GM12878 (cell line): ENCODE data around the gene ZER1. TPM values are rescaled to one million over a fixed set of nuclear protein-coding genes. Genes with fewer than 3 reads are reported as not detected.
A peak's percentile ranks its signal among the peaks of the same experiment; 100 is the strongest.

ENCODE experiments used
- CBX3 ChIP-seq: fragments of 200-600 bp; sonication (generic); IDR thresholded peaks from 2 replicates; pipeline ENCODE4 v1.6.1; 2016; ENCODE audit warnings: low read depth, borderline replicate concordance
- CBX5 ChIP-seq: sonication (generic); IDR thresholded peaks from 2 replicates; pipeline ENCODE4 v1.6.1; 2016; ENCODE audit warnings: low read depth, moderate library complexity, mild to moderate bottlenecking, inconsistent platforms
- CHD2 ChIP-seq: IDR thresholded peaks from 2 replicates; pipeline ENCODE4 v1.6.1; 2011; ENCODE audit warnings: low read depth, low read length, improper control_type of control experiment, borderline replicate concordance
- EED ChIP-seq: sonication (generic); IDR thresholded peaks from 2 replicates; pipeline ENCODE4 v1.6.1; 2016; ENCODE audit warnings: antibody characterized with exemption, low read depth
- ETV6 ChIP-seq, 2 experiments: fragments of 450-650 bp in 1 of 2; IDR thresholded peaks in 1 of 2; conservative IDR thresholded peaks in 1 of 2; 2 replicates each; pipeline ENCODE4 v1.6.1; 2014; ENCODE audit warnings: antibody characterized with exemption in 1 of 2, borderline replicate concordance in 1 of 2, low read depth in 1 of 2, mild to moderate bottlenecking in 1 of 2, moderate library complexity in 1 of 2
- FOXK2 ChIP-seq: fragments of 450-650 bp; IDR thresholded peaks from 2 replicates; pipeline ENCODE4 v1.6.1; 2017; ENCODE audit warnings: mild to moderate bottlenecking, moderate library complexity
- HSF1 ChIP-seq: fragments of 150-350 bp; IDR thresholded peaks from 2 replicates; pipeline ENCODE4 v1.6.1; 2014; ENCODE audit warnings: mild to moderate bottlenecking, low read depth, low read length
- IKZF1 ChIP-seq: fragments of 450-650 bp; conservative IDR thresholded peaks from 2 replicates; pipeline ENCODE4 v1.6.1; 2017; ENCODE audit warnings: antibody characterized with exemption, mild to moderate bottlenecking
- JUNB ChIP-seq: IDR thresholded peaks from 2 replicates; pipeline ENCODE4 v1.6.1; 2016; ENCODE audit warnings: antibody characterized with exemption, mild to moderate bottlenecking
- JUND ChIP-seq: IDR thresholded peaks from 2 replicates; pipeline ENCODE4 v1.6.1; 2012; ENCODE audit warnings: low read depth, mild to moderate bottlenecking, low read length, improper control_type of control experiment, moderate library complexity
- MEF2A ChIP-seq: IDR thresholded peaks from 2 replicates; pipeline ENCODE4 v1.6.1; 2011; ENCODE audit warnings: low read depth, mild to moderate bottlenecking, low read length, moderate library complexity; ENCODE audit not compliant: insufficient read depth
- NKRF ChIP-seq: fragments of 450-650 bp; conservative IDR thresholded peaks from 2 replicates; pipeline ENCODE4 v1.6.1; 2017; ENCODE audit warnings: mild to moderate bottlenecking, moderate library complexity
- NR2C1 ChIP-seq: fragments of 450-650 bp; IDR thresholded peaks from 2 replicates; pipeline ENCODE4 v1.6.1; 2017; ENCODE audit warnings: antibody characterized with exemption, mild to moderate bottlenecking, moderate library complexity
- NRF1 ChIP-seq: conservative IDR thresholded peaks from 2 replicates; pipeline ENCODE4 v1.6.1; 2011; ENCODE audit warnings: mild to moderate bottlenecking, low read depth, low read length, improper control_type of control experiment
- PML ChIP-seq: IDR thresholded peaks from 2 replicates; pipeline ENCODE4 v1.6.1; 2012; ENCODE audit warnings: low read length, inconsistent platforms
- SREBF2 ChIP-seq: IDR thresholded peaks from 2 replicates; pipeline ENCODE4 v1.6.1; 2012; ENCODE audit warnings: mild to moderate bottlenecking, low read length
- TCF12 ChIP-seq: IDR thresholded peaks from 2 replicates; pipeline ENCODE4 v1.6.1; 2011; ENCODE audit warnings: low read depth, mild to moderate bottlenecking, low read length
- ZNF207 ChIP-seq: fragments of 450-650 bp; IDR thresholded peaks from 2 replicates; pipeline ENCODE4 v1.6.1; 2014; ENCODE audit warnings: antibody characterized with exemption, mild to moderate bottlenecking, borderline replicate concordance
- ZNF217 ChIP-seq: fragments of 450-650 bp; IDR thresholded peaks from 2 replicates; pipeline ENCODE4 v1.6.1; 2017; ENCODE audit warnings: antibody characterized with exemption, mild to moderate bottlenecking
- ZNF384 ChIP-seq: IDR thresholded peaks from 2 replicates; pipeline ENCODE4 v1.6.1; 2012; ENCODE audit warnings: low read depth, mild to moderate bottlenecking, low read length, improper control_type of control experiment, borderline replicate concordance
- ZNF622 ChIP-seq: fragments of 450-650 bp; IDR thresholded peaks from 2 replicates; pipeline ENCODE4 v1.6.1; 2017; ENCODE audit warnings: mild to moderate bottlenecking, inconsistent platforms
- polyA plus RNA-seq, 11 experiments: library from polyadenylated mRNA; depleted of rRNA in 4 of 11; unstranded in 6 of 11; stranded (reverse) in 5 of 11; fragments of >200 nt; fragmentation: Nextera tagmentation in 4 of 11; fragmentation: Illumina TruSeq in 1 of 11; extraction: Ambion mirVana in 4 of 11; extraction: Trizol in 1 of 11; gene quantifications; 1 replicate in 1 of 11; 2 replicates in 10 of 11; pipeline versions ENCODE4 v1.2.1 to v1.2.3, GENCODE V29; 2011 to 2016; ENCODE audit warnings: inconsistent platforms in 2 of 11, missing spikeins in 2 of 11, low read depth in 1 of 11
- total RNA-seq, 4 experiments: library from RNA; depleted of rRNA in 3 of 4; stranded (reverse); fragments of >200 nt in 3 of 4; fragmentation: Illumina TruSeq in 1 of 4; extraction: Trizol in 1 of 4; gene quantifications; 2 replicates each; pipeline versions ENCODE4 v1.2.1 to v1.2.3, GENCODE V29; 2013 to 2021
- TF ChIP-seq, protein P1 (sequence below): IDR thresholded peaks from 2 replicates; pipeline ENCODE4 v1.6.1; 2012; ENCODE audit warnings: mild to moderate bottlenecking, low read depth, low read length

The ZER1 gene
- total and polyA plus RNA-seq, 10 of the 15 experiments (the other 5 are each of a cell fraction or from before 2014, with no cell fraction given) = 0.32 to 16.9 (median 7.9) TPM

DNA sequence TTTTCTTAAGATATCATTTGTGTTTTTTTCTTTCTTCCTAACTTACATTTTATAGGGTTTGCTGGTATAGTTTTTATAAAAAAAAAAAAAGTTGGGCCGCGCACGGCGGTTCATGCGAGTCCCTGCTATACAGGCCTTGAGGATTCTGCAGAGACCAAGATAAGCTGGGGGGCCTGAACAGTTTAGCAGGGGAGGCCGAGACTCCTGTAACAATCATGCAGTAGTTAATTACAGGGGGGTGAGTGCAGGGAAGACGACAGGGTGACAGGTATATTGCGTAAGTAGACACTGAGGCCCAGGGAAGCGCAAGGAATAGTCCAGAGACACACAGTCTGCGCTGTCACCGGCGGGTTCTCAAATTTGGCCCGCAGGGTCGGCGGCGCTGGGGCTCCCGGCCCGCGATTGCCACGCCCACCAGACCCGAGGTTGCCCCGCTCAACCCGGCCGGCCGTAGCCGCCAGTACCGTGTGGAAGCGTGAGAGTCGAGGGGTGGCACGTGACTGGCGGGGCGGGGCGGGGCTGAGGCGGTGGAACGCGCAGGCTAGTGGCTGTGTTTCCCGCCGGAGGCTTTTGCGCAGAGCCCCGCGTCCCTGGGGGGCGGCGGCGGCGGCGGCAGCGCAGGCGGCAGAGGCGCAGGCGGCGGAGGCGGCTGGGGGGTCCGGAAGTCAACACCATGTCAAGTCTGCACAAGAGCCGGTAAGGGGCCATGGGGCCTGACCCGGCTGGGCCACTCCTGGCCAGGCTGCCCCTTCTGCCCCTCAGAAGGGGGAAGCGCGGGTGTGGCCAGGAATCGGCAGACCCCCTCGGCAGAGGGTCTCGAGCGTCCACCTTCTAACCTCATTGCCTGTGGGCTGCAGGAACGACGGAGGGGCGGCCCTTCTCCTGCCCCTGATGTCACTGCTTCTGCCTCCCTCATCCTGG is 15.2 kb upstream of the ZER1 start, which contains the start of gene TBC1D13 (continued):
- TF ChIP-seq NKRF (peak; percentile 82), CBX3 (no peak), SREBF2 (no peak), ETV6 (conservative IDR thresholded peaks at IDR 0.05 in 1 of 2, IDR thresholded peaks at IDR 0.05 in 1 of 2; ENCODE audit: borderline replicate concordance in 1 of 2, low read depth in 1 of 2) (no peak), ZNF217 (peak; percentile 57; the same call in 1 of the 2 replicates), TCF12 (no peak), JUND (no peak), JUNB (no peak), NR2C1 (peak; percentile 66), EED (no peak), CHD2 (peak; percentile 79), ZNF207 (peak; percentile 66; the same call in 1 of the 2 replicates), ZNF622 (no peak), CBX5 (no peak), HSF1 (no peak), NRF1 (0 out of 2 replicates have a peak, but pooled peaks have one; percentile 17), ZNF384 (0 out of 2 replicates have a peak, but pooled peaks have one; percentile 5), PML (no peak), FOXK2 (peak; percentile 53; the same call in 1 of the 2 replicates), MEF2A (0 out of 2 replicates have a peak, but pooled peaks have one; percentile 61), IKZF1 (peak; percentile 83)
- TF ChIP-seq, protein P1, sequence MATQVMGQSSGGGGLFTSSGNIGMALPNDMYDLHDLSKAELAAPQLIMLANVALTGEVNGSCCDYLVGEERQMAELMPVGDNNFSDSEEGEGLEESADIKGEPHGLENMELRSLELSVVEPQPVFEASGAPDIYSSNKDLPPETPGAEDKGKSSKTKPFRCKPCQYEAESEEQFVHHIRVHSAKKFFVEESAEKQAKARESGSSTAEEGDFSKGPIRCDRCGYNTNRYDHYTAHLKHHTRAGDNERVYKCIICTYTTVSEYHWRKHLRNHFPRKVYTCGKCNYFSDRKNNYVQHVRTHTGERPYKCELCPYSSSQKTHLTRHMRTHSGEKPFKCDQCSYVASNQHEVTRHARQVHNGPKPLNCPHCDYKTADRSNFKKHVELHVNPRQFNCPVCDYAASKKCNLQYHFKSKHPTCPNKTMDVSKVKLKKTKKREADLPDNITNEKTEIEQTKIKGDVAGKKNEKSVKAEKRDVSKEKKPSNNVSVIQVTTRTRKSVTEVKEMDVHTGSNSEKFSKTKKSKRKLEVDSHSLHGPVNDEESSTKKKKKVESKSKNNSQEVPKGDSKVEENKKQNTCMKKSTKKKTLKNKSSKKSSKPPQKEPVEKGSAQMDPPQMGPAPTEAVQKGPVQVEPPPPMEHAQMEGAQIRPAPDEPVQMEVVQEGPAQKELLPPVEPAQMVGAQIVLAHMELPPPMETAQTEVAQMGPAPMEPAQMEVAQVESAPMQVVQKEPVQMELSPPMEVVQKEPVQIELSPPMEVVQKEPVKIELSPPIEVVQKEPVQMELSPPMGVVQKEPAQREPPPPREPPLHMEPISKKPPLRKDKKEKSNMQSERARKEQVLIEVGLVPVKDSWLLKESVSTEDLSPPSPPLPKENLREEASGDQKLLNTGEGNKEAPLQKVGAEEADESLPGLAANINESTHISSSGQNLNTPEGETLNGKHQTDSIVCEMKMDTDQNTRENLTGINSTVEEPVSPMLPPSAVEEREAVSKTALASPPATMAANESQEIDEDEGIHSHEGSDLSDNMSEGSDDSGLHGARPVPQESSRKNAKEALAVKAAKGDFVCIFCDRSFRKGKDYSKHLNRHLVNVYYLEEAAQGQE = no peak
